ENCODE results near the gene UBE2Q2. TPM values are rescaled to one million over a fixed set of nuclear protein-coding genes. Genes with fewer than 3 reads are reported as not detected.
"Not testable (repeated sequence)": the region's sequence is repeated elsewhere in the genome, so short reads cannot be mapped to it uniquely, and the experiment has no call there.

UBE2Q2 gene
- total and polyA plus RNA-seq, 2 experiments from 2014 or later, result 44.1 to 63.6 TPM

DNA sequence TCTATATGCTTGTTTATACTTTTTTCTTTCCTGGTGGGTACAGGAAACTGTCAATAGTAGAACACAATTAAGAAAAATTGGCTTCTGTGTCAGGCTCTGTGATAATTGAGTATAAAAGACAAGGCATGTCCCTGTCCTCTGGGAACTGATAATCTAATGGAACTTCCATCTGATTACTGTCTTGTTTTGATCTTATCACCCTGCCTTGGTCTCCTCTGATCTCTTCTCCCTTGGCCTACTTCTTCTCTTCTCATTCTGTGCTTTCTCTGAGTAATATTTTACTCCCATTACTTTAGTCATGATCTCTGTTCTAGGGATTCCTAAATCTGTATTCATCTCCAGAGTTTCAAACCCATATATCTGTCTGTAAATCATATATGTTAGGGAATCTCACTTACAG is 14.6 kb downstream of the UBE2Q2 start:
- Histone ChIP-seq H3K9ac (no peak overlapping the region), H3K27me3 (replicated peaks; ENCODE audit: insufficient read depth) (no peaks in the 10 kb centered on the region), H3K36me3 (ENCODE audit: low read depth) (peaks cover 17% of the 10 kb centered on the region), H3K4me1 (ENCODE audit: insufficient read depth) (0 out of 2 replicates have a peak, but pooled peaks cover 3% of the 10 kb centered on the region), H3K4me2 (ENCODE audit: unreplicated experiment) (no peak overlapping the region), H2AFZ (no peak overlapping the region), H4K20me1 (ENCODE audit: insufficient read depth) (peaks cover 3% of the 10 kb centered on the region), H3K4me3 (no peak overlapping the region), H3K9me3 (ENCODE audit: low read depth) (no peaks in the 10 kb centered on the region), H3K79me2 (ENCODE audit: insufficient read depth) (peaks cover 98% of the 10 kb centered on the region), H3K9me2 (ENCODE audit: insufficient read depth) (no peaks in the 10 kb centered on the region), H3F3A (ENCODE audit: insufficient read depth) (no peaks in the 10 kb centered on the region; the same call in 1 of the 2 replicates), H3K27ac (no peak overlapping the region)
- no peak for DNase-seq
- TF ChIP-seq EZH2phosphoT487 (IDR thresholded peaks at IDR 0.05; ENCODE audit: insufficient read depth, low read depth), result no peak
- no peak for TF ChIP-seq EZH2 (IDR thresholded peaks at IDR 0.05; ENCODE audit: insufficient read depth, poor library complexity, severe bottlenecking)
- in situ Hi-C loops (cut with MboI), result no loop called here

GRCh38 chr15:75861750-75862402 is 18.6 kb downstream of the UBE2Q2 start:
- Histone ChIP-seq H3K4me2 (ENCODE audit: unreplicated experiment) (no peak overlapping the region), H3K4me3 (no peak overlapping the region), H3K4me1 (ENCODE audit: insufficient read depth) (no peaks in the 10 kb centered on the region), H3K79me2 (ENCODE audit: insufficient read depth) (peaks cover 98% of the 10 kb centered on the region), H3K27ac (no peak overlapping the region), H3K9ac (no peak overlapping the region), H3K36me3 (ENCODE audit: low read depth) (no peaks in the 10 kb centered on the region; the same call in 1 of the 2 replicates), H3K9me2 (ENCODE audit: insufficient read depth) (no peaks in the 10 kb centered on the region), H3K27me3 (replicated peaks; ENCODE audit: insufficient read depth) (no peaks in the 10 kb centered on the region), H4K20me1 (ENCODE audit: insufficient read depth) (no peaks in the 10 kb centered on the region; the same call in 1 of the 2 replicates), H3K9me3 (ENCODE audit: low read depth) (no peaks in the 10 kb centered on the region), H3F3A (ENCODE audit: insufficient read depth) (no peaks in the 10 kb centered on the region; the same call in 1 of the 2 replicates), H2AFZ (no peak overlapping the region)
- in situ Hi-C loops (cut with MboI), result no loop called here
- DNase-seq, result peak; percentile 45
- no peak for TF ChIP-seq EZH2phosphoT487 (IDR thresholded peaks at IDR 0.05; ENCODE audit: insufficient read depth, low read depth)
- TF ChIP-seq EZH2 (IDR thresholded peaks at IDR 0.05; ENCODE audit: insufficient read depth, poor library complexity, severe bottlenecking), result no peak
- 79 to 82% methylated on average over 6 of the region's 6 CpGs for WGBS, 2 experiments (ENCODE audit: low coverage in 1 of 2, low lambda C conversion rate in 2 of 2, missing lambda C conversion rate in 2 of 2)

DNA sequence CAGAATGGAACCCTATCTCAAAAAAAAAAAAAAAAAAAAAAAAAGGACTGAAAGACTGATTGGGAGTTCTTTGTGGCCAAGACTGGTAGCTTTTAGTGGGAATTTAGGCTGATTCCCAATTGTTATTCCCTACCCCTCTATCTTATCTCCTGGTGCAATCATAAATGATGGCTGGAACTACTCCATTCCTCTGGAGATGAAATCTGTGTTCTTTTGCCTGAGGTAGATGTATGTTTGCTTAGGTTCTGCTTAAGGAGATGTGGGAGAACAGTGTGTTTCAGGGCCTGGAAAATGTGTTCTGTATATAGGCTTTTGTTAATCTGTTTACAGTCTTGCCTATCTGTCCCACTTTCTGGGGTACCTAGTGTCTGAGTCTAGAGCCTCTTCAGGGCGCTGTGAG is 19.5 kb downstream of the UBE2Q2 start:
- DNase-seq, result no peak
- WGBS, 2 experiments (ENCODE audit: low coverage in 1 of 2, low lambda C conversion rate in 2 of 2, missing lambda C conversion rate in 2 of 2), result 96 to 100% methylated on average over 1 of the region's 1 CpG
- no peaks in the 10 kb centered on the region for H3K4me1 ChIP-seq (ENCODE audit: insufficient read depth)
- H3K4me2 ChIP-seq (ENCODE audit: unreplicated experiment), result no peak overlapping the region
- H3K9me2 ChIP-seq (ENCODE audit: insufficient read depth), result no peaks in the 10 kb centered on the region
- no peak overlapping the region for H3K4me3 ChIP-seq
- TF ChIP-seq EZH2phosphoT487 (IDR thresholded peaks at IDR 0.05; ENCODE audit: insufficient read depth, low read depth) (no peak), EZH2 (IDR thresholded peaks at IDR 0.05; ENCODE audit: insufficient read depth, poor library complexity, severe bottlenecking) (no peak)
- no peaks in the 10 kb centered on the region; the same call in 1 of the 2 replicates for H4K20me1 ChIP-seq (ENCODE audit: insufficient read depth)
- no peaks in the 10 kb centered on the region for H3K27me3 ChIP-seq (replicated peaks; ENCODE audit: insufficient read depth)
- H3K9ac ChIP-seq, result no peak overlapping the region
- H3F3A ChIP-seq (ENCODE audit: insufficient read depth), result no peaks in the 10 kb centered on the region; the same call in 1 of the 2 replicates
- no peak overlapping the region for H3K27ac ChIP-seq
- H3K79me2 ChIP-seq (ENCODE audit: insufficient read depth), result peaks cover 98% of the 10 kb centered on the region
- no peaks in the 10 kb centered on the region; the same call in 1 of the 2 replicates for H3K36me3 ChIP-seq (ENCODE audit: low read depth)
- no peak overlapping the region for H2AFZ ChIP-seq
- no peaks in the 10 kb centered on the region for H3K9me3 ChIP-seq (ENCODE audit: low read depth)
- in situ Hi-C loops (cut with MboI), result no loop called here

DNA sequence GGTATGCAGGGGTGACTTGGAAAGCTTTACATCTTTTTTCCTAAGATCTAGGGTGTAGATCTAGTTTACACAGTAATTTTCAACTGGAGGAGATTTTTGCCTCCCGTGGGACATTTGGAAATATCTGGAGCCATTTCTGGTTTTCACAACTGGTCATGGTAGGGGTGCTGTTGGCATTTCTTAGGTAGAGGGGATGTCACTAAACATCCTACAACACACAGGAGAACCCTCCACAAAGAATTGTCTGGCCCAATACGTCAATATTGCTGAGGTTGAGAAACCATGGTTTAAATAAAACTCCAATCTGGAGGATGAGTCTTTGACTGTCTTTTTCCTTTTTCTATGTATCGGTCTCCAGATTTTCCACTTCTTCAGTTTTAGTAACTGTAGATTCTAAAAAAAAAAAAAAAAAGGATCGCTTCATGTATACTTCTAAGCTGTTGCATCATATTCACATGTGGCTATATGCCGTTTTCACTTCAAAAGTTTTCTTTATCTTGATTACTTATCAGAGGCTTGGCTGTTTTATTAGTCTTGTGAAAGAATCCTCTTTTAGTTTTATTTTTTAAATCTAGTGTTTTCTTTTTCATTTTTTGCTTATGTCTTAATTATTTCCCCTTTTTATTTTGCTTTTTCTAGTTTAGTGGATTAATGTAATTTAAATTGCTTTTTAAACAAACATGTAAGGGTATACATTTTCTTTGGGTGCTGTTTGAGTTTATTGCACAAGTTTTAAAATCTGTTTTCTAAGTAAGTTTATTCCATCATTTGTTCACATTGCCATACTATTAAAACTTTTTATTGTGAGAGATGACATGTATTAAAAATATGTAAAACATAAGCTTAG is 21.2 kb downstream of the UBE2Q2 start:
- no peak overlapping the region for H3K27ac ChIP-seq
- no peak overlapping the region for H3K4me2 ChIP-seq (ENCODE audit: unreplicated experiment)
- TF ChIP-seq EZH2phosphoT487 (IDR thresholded peaks at IDR 0.05; ENCODE audit: insufficient read depth, low read depth), result no peak
- TF ChIP-seq EZH2 (IDR thresholded peaks at IDR 0.05; ENCODE audit: insufficient read depth, poor library complexity, severe bottlenecking), result no peak
- H2AFZ ChIP-seq, result no peak overlapping the region
- no peaks in the 10 kb centered on the region for H3K4me1 ChIP-seq (ENCODE audit: insufficient read depth)
- no peak overlapping the region for H3K9ac ChIP-seq
- H3K36me3 ChIP-seq (ENCODE audit: low read depth), result peaks cover 6% of the 10 kb centered on the region; the same call in 1 of the 2 replicates
- H3K9me3 ChIP-seq (ENCODE audit: low read depth), result no peaks in the 10 kb centered on the region
- peaks cover 98% of the 10 kb centered on the region for H3K79me2 ChIP-seq (ENCODE audit: insufficient read depth)
- no peaks in the 10 kb centered on the region for H3F3A ChIP-seq (ENCODE audit: insufficient read depth)
- H3K9me2 ChIP-seq (ENCODE audit: insufficient read depth), result no peaks in the 10 kb centered on the region
- in situ Hi-C loops (cut with MboI), result no loop called here
- H3K27me3 ChIP-seq (replicated peaks; ENCODE audit: insufficient read depth), result no peaks in the 10 kb centered on the region
- WGBS, 2 experiments (ENCODE audit: low coverage in 1 of 2, low lambda C conversion rate in 2 of 2, missing lambda C conversion rate in 2 of 2), result 82 to 85% methylated on average over 5 of the region's 5 CpGs
- no peak overlapping the region for H3K4me3 ChIP-seq
- no peaks in the 10 kb centered on the region for H4K20me1 ChIP-seq (ENCODE audit: insufficient read depth)
- DNase-seq, result no peak

DNA sequence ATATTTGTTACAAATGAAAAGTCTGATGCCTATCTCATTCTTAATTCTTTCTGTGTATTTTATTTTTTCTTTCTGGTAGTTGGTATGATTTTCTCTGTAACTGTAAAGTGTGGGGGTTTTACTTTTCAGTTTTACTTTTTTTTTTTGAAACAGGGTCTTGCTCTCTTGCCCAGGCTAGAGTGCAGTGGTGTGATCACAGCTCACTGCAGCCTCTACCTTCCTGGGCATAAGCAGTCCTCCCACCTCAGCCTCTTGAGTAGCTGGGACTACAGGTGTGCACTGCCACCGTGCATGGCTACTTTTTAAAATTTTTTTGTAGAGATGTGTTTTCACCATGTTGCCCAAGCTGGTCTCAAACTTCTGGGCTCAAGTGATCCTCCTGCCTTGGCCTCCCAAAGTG is 22.8 kb downstream of the UBE2Q2 start:
- H3K9me3 ChIP-seq (ENCODE audit: low read depth); H3K27ac ChIP-seq; H4K20me1 ChIP-seq (ENCODE audit: insufficient read depth); H3K4me1 ChIP-seq (ENCODE audit: insufficient read depth); H3K27me3 ChIP-seq (replicated peaks; ENCODE audit: insufficient read depth); DNase-seq; H3K9me2 ChIP-seq (ENCODE audit: insufficient read depth); H3K4me3 ChIP-seq; H3K4me2 ChIP-seq (ENCODE audit: unreplicated experiment); H3K9ac ChIP-seq; H2AFZ ChIP-seq; H3F3A ChIP-seq (ENCODE audit: insufficient read depth); in situ Hi-C loops (cut with MboI): not testable (repeated sequence)
- WGBS, 2 experiments (ENCODE audit: low coverage in 1 of 2, low lambda C conversion rate in 2 of 2, missing lambda C conversion rate in 2 of 2), result 100% methylated on average over 1 of the region's 1 CpG
- peaks cover 95% of the 10 kb centered on the region for H3K79me2 ChIP-seq (ENCODE audit: insufficient read depth)
- H3K36me3 ChIP-seq (ENCODE audit: low read depth), result peaks cover 16% of the 10 kb centered on the region; the same call in 1 of the 2 replicates
